Measurements from ENCODE around the gene HES6. TPM values are rescaled to one million over a fixed set of nuclear protein-coding genes. Genes with fewer than 3 reads are reported as not detected.

HES6 gene, protein sequence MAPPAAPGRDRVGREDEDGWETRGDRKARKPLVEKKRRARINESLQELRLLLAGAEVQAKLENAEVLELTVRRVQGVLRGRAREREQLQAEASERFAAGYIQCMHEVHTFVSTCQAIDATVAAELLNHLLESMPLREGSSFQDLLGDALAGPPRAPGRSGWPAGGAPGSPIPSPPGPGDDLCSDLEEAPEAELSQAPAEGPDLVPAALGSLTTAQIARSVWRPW
- total RNA-seq (2014; rRNA removed; shearing (Covaris generic)) = 1.5 and 5.3 TPM in 2 replicates

DNA sequence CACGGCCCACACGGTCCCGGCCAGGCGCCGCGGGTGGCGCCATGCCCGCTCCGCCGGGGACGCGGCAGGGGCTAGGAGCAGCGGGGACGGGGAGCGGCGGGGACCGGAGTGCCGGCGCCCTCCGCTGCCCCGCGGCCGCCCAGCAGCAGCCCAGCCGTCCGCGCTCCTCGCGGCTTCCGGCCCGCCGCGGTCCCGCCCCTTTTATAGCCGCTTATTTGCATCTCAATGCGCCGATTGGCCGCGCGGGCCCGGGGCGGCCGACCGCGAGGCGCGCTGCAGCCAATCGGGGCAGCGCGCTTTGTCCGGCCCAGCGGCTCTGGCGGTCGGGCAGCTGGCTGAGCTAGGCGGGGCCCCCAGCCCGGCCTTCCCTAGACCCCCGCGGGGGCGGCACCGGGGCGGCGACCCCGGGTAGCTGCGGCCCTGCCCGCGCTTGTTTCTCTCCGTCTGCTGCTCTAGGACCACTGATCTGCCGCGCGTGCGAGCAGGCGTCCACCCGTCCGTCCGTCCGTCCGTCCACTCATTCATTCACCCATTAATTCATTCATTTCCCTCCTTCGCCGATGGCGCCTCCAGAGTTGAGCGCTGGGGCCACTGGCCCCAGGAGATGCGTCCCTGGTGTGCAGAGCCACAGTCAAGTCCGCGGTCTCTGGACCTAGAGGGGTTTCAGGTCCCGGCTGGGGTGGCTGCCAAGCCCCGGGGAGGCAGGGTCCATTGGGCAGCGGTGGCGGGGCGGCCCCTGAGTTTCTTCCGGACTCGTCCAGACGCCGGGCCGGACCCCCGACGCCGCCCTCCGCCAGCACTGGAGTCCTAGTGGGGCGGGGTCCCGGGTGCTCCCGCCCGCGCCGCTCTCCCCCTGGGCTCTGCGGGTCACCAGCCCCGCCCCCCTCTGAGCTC is at the start of gene HES6:
Gene HES6 (minus strand): TSS at position 176 of the 894 bp plus-strand sequence. CDS start 133 bp downstream, at position 43.
- peak; percentile 81 for DNase-seq (ENCODE audit: low read depth)

DNA sequence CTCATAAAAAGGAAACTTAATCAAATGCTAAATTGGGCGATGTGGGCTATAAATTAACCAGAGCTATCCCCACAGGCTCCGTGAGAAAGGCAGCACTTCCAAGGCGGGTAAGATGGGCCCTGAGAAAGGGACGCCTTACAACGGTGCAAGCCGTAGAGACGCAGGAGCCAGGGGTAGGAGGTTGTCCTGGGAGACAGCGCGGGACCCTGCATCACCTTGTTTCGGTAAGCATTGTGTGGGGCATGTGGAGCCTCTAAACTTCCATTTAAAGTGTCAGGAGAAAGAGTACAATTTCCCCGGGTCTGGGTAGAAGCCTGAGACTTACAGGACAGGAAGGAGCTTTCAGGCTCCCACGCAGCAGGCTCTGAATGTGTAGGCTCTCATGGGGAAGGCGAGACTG is 49.7 kb upstream of the HES6 start:
- no peak for DNase-seq (ENCODE audit: low read depth)

DNA sequence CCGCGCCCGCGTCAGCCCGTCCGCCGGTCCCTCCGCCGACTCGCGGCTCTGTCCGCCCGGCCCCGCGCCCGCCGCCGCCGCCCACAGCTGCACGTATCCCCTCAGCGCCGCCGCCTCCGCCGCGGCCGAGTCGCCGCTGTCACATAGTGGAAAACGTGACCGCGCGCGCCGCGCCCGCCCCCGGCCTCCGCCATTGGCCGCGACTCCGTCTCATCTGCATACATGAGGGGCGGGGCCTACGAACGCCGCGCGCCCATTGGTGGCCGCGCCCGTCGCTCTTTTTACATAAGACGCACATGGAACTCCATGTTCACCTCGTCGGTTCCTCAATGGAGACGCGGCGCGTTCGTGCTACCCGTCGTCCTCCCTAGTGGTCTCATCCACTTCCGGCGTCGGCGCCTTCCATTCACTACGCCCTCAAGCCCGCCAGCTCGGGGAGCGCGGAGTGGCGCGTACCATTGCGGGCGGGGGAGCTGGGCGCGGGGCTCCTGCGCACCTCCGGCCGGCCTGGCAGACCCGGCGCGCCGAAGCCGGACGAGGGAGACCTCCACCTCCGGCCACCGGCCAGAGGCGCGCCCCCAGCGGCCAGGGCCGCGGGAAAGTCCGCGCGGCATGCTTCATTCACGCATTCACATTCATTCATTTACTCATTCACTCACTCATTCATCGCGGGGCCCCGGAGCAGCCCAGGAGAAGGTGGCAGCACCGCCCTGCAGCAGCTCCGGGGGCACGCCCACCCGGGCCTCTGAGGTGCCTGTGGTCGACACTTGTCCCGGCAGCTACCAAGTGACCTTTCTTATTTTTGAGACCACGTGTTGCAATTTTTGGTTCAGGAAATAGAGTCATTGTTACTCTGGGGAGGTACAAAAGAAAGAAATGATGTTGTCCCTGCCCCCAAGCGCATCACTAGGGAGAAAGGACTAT is 49.1 kb upstream of the HES6 start:
- DNase-seq (ENCODE audit: low read depth) = peak; percentile 95

DNA sequence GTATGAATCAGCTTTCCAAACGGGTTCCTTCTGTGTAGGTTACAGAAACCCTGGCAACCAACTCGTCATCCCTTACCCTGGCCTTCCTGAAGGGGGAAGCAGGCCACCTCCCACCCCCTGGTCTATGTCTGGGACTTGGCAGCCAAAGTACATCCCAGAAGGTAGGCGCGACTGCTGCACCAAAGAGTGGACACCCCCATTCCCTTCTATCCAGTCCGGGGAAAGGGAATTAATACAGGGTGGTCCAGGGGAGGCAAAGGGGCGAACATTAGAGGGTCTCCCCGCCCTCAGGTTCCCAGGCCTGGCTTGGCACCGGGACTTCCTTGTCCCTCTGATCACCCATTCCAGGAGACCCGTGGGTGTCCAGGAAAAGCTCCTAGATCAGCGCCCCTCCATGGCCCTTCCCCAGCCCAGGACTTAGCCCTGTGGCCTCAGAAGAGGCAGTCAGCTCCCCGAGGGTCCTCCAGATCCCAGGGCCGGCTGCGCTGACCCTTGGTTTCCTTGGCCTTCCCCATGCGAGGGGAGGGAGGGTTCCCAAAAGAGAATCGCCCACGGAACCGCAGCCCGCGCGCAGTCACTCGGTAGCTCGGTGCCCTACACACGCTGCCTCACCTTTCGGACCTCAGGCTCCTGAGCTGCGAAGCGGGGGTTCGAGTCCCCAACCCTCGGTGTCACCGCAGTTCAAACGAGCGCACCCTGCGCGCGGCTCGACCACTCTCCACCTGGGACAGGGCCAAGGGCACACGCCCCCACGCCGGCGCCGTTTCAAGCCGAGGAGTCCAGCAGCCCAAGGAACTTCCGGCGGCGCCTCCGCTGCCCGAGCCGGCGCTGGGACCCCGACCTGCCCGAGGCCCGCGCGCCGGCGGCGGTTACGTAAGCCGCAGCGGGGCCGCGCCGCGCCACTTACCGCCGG is 48.2 kb upstream of the HES6 start, which contains the start of gene PER2:
Gene PER2 (minus strand): TSS at position 874 of the 913 bp plus-strand sequence. CDS start 10,674 bp downstream, outside the sequence.
- DNase-seq (ENCODE audit: low read depth) = peak; percentile 91

DNA sequence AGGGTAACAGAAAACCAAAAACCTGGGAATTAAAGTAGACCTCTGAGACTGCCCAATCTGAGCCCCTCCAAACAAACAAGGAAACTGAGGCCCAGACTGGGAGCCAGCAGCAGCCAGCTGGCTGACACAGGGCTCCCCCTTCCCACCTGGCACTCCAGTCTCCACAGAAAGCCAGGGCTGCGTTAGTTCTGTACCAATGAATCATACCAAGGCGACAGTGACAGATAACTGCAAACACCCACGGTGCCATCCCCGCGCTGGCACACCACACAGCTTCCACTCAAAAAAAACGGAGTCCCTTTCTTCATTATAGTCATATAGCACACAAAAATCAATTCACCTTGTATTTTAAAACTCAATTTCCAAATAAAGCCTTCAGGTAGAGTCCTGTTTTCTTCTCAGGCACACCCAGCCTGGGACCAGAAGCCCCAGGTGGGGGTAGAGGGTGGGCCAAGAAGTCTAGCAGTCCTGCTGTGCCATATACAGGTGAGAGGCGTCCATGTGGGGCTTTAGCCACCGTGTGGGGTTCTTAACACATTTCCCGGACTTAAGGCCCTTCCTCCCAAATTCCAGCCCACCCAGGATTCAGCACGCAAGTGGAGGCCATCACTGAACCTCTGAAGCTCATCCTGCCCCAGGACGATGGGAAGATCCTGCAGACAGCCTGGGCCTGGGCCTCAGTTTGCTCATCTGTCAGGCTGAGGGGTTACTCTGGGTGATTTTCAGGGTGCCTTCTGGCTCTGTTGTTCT is 47.3 kb upstream of the HES6 start:
- peak; percentile 44 for DNase-seq (ENCODE audit: low read depth)

DNA sequence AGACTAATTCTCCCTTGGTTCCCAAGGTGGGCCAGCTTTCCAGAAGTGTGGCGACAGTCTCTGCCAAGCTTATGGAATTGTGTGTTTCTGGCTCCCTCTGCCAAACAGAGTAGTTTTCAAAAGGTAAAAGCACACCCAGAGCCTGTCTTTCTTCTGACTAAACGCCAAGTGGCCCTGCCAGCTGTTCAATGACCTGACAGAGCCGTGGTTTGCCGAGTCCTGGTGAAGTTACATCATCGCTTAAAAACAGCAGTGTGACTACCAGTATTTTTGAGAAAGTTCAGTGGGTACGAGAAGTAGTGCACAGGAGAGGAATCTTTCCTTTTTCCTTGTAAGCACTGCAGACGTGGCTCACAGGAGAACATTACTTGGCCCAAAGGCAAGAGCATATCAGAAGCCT is 46.7 kb upstream of the HES6 start:
- peak; percentile 89 for DNase-seq (ENCODE audit: low read depth)

DNA sequence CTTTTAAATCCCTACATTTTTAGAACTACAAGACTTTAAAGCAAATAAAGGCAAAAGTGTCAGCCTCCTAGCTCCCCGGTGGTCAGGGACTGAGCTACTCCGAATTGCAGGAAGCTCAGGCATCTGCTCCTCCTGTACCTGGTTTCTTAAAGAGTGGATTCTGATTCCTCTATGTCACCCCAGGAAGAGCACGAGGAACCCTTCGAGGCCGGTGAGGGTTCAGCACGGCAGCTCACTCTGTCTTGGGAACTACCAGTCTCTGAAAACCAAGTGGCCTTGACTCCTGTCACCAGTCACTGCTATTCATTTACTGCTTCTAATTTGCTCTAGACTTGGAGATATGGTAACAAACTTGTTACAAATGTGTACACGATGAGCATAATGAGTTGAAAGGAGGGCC is 46.3 kb upstream of the HES6 start:
- no peak for DNase-seq (ENCODE audit: low read depth)

DNA sequence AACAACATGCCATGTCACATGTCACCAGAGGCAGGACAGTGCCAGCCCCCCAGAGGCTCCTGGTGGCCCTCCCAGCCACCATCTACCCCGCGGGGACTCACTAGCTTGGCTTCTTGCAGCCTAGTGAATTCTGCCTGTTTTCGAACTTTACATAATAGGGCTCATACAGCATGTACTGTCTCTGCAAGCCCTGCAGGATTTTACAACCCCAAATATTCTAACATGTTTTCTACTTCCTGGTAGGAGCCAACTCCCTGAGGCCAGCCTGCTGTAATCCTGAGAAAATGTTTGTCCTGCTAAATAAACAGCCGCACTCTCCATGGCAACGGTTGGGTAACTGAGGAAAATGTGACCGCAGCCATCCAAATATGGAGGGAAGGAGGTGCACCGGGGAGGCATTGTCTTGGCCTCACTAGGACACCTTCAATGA is 45.8 kb upstream of the HES6 start:
- peak; percentile 97 for DNase-seq (ENCODE audit: low read depth)

DNA sequence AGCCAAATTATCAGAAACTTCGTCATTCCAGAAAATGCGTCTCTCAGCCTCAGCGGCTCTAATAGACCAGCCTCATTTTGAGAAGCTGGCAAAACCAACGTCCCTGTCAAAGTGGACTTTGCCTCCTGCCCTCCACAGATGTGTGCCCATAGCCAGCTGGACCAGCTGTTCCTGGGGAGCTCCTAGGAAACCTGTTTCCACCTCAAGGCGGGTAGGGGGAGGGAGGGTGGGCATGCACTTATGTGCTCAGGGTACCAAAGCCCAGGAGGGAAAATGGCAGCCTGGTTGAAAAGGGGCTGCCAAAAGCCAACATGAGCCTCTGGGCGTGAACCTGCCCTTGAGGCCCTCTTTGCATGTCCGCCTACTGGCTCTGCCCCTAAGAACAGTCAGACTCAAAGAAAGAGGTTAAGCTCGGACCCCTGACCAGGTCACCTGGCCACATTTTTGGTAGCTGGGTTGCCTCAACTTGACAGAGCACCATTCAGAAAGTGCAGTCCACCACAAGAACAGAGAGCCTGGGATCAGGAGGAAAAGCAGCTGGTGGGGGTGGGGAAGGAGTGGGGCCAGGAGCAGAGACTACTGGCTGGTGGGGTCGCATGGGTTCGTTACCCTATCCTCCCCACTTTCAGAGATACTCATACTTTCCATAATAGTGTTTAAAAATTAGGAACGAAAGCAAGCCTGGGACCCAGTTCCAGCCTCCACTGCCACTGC is 45.1 kb upstream of the HES6 start:
- no peak for DNase-seq (ENCODE audit: low read depth)

DNA sequence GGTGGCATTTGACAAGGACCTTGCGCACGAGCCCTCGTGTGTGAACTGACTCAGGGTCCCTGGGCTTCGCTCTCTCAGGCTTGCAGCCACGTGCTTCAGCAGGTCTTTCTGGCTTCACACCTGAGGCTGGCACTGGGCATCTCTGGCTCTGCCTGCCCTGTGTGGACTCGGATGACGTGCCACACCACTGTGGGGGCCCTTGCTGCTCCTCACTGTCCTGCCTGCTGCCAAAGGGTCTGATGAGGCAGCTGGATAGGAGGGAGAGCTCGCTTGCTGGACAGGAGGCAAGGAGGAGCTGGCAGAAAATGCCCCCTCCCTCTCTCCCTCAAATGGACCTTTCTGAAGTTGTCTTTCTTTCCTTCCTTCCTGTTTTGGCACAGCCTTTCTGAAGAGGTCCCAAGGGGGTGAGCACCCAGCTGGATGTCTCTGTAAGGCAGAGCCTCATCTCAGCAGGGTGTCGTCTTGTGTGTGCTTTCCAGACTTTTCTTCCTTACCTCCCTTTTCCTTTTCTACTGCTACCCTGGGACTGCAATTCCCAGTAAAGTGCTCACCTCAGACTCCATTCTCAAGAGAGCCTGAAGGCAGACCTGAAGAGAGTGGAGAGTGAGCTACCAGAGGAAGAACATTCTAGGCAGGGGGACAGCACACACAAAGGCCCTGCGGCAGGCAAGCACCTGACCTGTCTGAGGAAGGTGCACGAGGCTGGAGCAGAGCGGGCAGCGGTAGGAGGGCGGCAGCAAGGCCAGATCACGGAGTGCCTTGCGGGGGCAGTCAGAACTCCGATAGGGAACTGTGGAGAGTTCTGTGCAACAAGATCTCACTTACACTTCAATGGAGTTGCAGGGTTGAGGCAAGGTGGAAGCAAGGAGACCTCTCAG is 43.3 kb upstream of the HES6 start:
- DNase-seq (ENCODE audit: low read depth) = no peak

DNA sequence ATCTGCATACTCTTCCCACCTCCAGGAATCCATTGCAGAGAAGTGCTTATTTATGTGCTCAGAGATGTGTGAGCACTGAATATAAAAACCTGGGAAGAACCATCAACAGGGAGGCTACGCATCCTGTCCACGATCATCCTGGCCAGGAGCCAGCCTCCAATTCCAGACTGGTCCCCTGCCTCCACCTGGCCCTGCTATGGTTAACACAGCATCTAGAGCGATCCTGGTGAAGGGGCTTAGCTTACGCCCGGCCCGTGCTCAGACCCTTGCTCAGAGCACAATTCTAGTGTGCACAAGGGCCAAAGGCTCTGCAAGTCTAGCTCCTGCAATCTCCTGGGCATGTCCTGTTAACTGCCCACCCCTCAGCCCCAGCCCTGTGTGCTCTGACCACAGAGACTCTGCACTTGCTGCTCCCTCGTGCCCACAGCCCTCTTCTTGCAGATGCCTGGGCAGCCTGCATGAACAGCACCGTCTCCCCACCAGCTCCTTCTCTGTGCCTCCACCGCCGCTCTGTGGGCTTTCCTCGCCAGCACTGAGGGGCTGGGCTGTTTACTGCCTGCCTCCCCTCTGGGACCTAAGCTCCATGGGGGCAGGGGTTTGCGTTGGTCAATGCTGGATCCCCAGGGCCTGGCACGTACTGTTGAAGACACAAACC is 42.1 kb upstream of the HES6 start:
- DNase-seq (ENCODE audit: low read depth) = no peak

DNA sequence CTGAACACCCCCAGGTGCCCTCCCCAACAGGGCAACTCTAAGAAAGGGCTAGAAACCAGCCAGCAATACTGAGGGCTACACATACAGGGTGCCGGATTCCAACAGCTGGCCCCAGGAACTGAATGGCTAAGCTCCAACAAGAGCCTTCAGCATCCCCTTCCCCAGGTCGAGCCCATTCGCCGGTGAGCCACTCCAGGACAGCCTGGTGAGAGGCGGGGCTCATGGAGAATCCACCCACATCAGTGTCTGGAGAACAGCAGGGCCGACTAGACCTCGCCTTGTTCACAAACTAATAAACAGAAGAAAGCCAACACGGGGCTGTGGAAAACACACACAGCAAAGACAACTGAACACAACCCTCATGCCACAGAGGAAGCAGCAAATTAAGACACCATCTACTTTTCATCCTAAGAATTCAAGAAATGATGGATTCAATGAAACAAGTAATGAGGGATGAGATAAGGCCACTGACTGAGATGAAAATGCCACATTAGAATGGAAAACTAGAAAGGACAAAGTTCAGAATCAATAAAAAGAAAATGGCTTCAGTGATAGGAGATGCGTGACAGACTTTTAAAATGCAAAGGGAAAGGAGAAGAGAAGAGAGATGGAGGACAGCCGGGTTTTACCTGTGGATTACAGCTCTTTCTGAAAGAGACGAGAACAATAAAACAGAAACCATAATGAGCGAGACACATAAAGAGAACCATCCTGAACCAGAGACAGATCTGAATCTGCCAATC is 40.4 kb upstream of the HES6 start:
- no peak for DNase-seq (ENCODE audit: low read depth)

DNA sequence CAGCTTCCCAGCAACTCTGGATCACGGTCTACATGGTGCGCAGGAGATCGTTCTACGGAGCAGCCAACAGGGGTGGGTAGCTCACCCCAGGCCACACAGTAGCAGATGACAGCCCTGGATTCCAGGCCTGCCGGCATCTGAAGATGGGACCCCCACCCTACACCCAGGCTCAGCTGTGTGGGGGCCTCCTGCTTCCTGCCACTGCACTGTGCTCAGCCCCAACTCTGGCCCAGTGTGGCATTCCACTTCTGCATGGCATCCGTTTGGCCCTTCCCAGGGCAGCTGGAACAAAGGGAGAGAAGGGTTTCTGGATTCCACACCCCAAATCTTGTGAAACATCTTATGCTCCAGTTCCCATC is 39.5 kb upstream of the HES6 start:
- DNase-seq (ENCODE audit: low read depth) = no peak

DNA sequence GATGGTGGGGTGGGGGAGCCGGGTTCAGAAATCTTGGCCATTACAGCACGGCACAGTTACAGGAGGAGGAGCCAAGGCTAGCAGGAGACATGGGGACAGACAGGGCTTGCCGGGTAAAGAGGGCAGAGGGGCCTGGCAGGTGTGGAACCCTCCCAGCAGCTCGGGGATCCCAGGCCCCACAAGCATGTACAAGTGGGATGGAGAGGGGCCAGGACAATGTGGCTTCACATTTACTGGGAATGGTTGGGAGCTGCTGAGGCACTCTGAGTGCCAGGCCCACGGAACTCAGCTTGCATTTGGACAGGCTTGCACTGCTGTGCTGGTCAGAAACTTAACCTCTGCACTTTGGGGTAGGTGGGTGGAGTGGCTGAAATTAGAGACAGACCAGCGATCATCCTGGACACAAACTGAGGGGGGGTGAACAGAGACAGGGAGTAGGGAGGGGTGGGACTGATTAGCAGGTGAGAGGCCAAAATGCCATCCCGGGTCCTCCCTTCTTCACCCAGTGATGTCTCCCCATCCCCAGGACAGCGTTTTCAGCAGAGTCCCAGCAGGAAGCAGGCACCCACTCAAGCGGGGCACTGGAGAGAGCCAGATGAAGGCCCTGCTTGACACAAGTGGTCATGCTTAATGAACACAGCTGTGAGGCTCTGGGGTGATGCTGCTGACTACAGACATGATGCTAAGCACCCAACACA is 38.9 kb upstream of the HES6 start:
- DNase-seq (ENCODE audit: low read depth) = no peak

DNA sequence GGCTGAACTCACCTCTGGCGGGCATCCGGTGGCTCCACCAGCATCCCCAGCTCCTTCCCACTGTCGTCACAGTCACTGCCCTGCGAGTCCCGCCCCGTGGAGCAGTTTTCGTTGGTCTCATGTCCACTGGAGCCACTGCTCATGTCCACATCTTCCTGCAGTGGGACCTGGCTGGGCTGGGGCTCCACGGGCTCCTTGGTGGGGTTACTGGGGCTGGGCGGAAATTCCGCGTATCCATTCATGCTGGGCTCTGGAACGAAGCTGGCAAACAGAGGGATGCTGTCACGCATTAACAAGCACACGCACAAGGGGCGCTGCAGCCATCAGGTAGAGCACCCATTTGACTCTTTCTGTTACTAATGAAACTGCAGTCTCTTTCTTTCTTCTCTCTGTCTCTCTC is 37.9 kb upstream of the HES6 start:
- DNase-seq (ENCODE audit: low read depth) = no peak

DNA sequence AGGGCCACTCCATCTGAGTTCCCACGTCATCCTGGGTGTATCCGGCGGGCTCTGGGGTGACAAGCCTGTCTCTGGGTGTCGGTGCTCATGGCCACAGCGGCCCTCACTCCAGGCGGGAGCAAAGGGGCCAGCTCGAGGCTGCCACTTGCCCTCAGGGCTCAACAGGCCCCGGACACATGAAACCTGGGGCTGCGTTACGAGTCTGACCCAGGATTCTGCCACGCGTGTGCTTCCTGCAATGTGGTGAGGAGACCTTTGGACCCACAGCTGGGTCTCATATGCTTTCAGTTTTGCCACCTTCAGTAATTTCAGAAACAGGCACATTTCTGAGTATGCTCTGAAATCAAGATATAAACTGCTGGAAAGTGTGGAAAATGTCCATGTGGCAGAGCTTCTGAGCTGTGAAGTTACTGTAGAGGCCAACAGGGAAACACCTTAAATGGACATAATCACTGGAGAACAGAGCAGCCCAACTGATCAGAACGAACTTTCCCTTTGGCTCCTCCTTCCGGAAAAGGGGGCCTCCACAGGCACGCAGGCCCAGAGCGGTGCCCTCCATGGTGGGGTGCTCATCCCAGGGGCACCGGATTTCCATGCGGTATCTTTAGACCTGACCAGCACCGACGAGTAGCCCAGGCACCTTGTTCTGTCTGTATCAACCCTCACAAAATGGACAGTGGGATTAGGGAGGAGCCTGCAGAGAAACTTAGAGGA is 34.5 kb upstream of the HES6 start:
- no peak for DNase-seq (ENCODE audit: low read depth)

All from M059J (cell line).